HEK293 (cell line): ENCODE data around the gene ANKRD63.
A peak's percentile ranks its signal among the peaks of the same experiment; 100 is the strongest.

Source experiments
- CTCF ChIA-PET: fragments of 350-600 bp; formaldehyde crosslinking; extraction: SDS; loops from one replicate; lab custom pipeline; 2021; ENCODE audit warnings: antibody characterized with exemption; lab: Yijun Ruan, JAX
- POLR2A ChIA-PET: fragments of 300-600 bp; formaldehyde crosslinking; extraction: SDS; loops from one replicate; lab custom pipeline; 2020; ENCODE audit warnings: antibody characterized with exemption, inconsistent platforms; lab: Yijun Ruan, JAX
- H3K27ac ChIP-seq: fragments of 200-500 bp; sonication (Bioruptor generic); 2 replicates; pipeline ENCODE4 v1.5.1; 2014; ENCODE audit warnings: low read depth, low read length, control low read depth, inconsistent platforms; ENCODE audit errors: extremely low read depth
- H3K36me3 ChIP-seq, 2 experiments: fragments of 200-500 bp in 1 of 2; sonication (Bioruptor generic) in 1 of 2; 1 replicate in 1 of 2; 2 replicates in 1 of 2; pipeline ENCODE4 v1.5.1; 2014 to 2017; ENCODE audit warnings: inconsistent platforms in 2 of 2, low read length in 2 of 2; ENCODE audit not compliant: control insufficient read depth in 2 of 2, insufficient read depth in 1 of 2
- H3K4me1 ChIP-seq: fragments of 200-500 bp; sonication (Bioruptor generic); 2 replicates; pipeline ENCODE4 v1.5.1; 2014; ENCODE audit warnings: mild to moderate bottlenecking, low read length, inconsistent platforms; ENCODE audit not compliant: control insufficient read depth, insufficient read depth
- H3K4me3 ChIP-seq: 2 replicates; pipeline ENCODE4 v1.5.1; 2011; ENCODE audit warnings: low read depth, mild to moderate bottlenecking, control low read depth, low read length, moderate library complexity
- H3K9me3 ChIP-seq: fragments of 200-500 bp; sonication (Bioruptor generic); 2 replicates; pipeline ENCODE4 v1.5.1; 2014; ENCODE audit warnings: low read depth, low read length, inconsistent platforms; ENCODE audit not compliant: control insufficient read depth, insufficient read depth
- BCL11B ChIP-seq: fragments of 450-650 bp; formaldehyde crosslinking; IDR thresholded peaks from 2 replicates; pipeline ENCODE4 v1.5.1; 2016; ENCODE audit warnings: low read depth, missing biosample characterization, missing genetic modification characterization
- EGR2 ChIP-seq: fragments of 450-650 bp; formaldehyde crosslinking; IDR thresholded peaks from 2 replicates; pipeline ENCODE4 v1.5.1; 2016; ENCODE audit warnings: low read depth, missing biosample characterization, missing genetic modification characterization
- KLF8 ChIP-seq: fragments of 450-650 bp; formaldehyde crosslinking; IDR thresholded peaks from 2 replicates; pipeline ENCODE4 v1.5.1; 2016; ENCODE audit warnings: missing biosample characterization, missing genetic modification characterization
- RBAK ChIP-seq: fragments of 450-650 bp; formaldehyde crosslinking; IDR thresholded peaks from 2 replicates; pipeline ENCODE4 v1.5.1; 2016; ENCODE audit warnings: missing biosample characterization, missing genetic modification characterization
- SP2 ChIP-seq: fragments of 450-650 bp; formaldehyde crosslinking; IDR thresholded peaks from 2 replicates; pipeline ENCODE4 v1.5.1; 2016; ENCODE audit warnings: missing biosample characterization, missing genetic modification characterization
- SP3 ChIP-seq: fragments of 450-650 bp; formaldehyde crosslinking; IDR thresholded peaks from 2 replicates; pipeline ENCODE4 v1.5.1; 2016; ENCODE audit warnings: missing biosample characterization, missing genetic modification characterization
- SP7 ChIP-seq: fragments of 450-650 bp; formaldehyde crosslinking; IDR thresholded peaks from 2 replicates; pipeline ENCODE4 v1.5.1; 2016; ENCODE audit warnings: missing biosample characterization, missing genetic modification characterization
- WT1 ChIP-seq: fragments of 450-650 bp; formaldehyde crosslinking; IDR thresholded peaks from 2 replicates; pipeline ENCODE4 v1.5.1; 2016; ENCODE audit warnings: missing biosample characterization, missing genetic modification characterization
- ZBTB1 ChIP-seq: fragments of 450-650 bp; formaldehyde crosslinking; IDR thresholded peaks from 2 replicates; pipeline ENCODE4 v1.5.1; 2016; ENCODE audit warnings: missing biosample characterization, missing genetic modification characterization
- ZBTB48 ChIP-seq: fragments of 450-650 bp; formaldehyde crosslinking; IDR thresholded peaks from 2 replicates; pipeline ENCODE4 v1.5.1; 2016; ENCODE audit warnings: missing biosample characterization, missing genetic modification characterization
- ZEB2 ChIP-seq: fragments of 450-650 bp; formaldehyde crosslinking; IDR thresholded peaks from 2 replicates; pipeline ENCODE4 v1.5.1; 2016; ENCODE audit warnings: missing biosample characterization, missing genetic modification characterization
- ZFP37 ChIP-seq: fragments of 450-650 bp; formaldehyde crosslinking; IDR thresholded peaks from 2 replicates; pipeline ENCODE4 v1.5.1; 2016; ENCODE audit warnings: missing biosample characterization, missing genetic modification characterization
- ZNF121 ChIP-seq: fragments of 450-650 bp; formaldehyde crosslinking; IDR thresholded peaks from 2 replicates; pipeline ENCODE4 v1.5.1; 2016; ENCODE audit warnings: missing biosample characterization, missing genetic modification characterization
- ZNF133 ChIP-seq: fragments of 450-650 bp; formaldehyde crosslinking; IDR thresholded peaks from 2 replicates; pipeline ENCODE4 v1.5.1; 2016; ENCODE audit warnings: missing biosample characterization, missing genetic modification characterization
- ZNF211 ChIP-seq: fragments of 450-650 bp; formaldehyde crosslinking; IDR thresholded peaks from 2 replicates; pipeline ENCODE4 v1.5.1; 2016; ENCODE audit warnings: low read depth, missing biosample characterization, missing genetic modification characterization
- ZNF350 ChIP-seq: fragments of 450-650 bp; formaldehyde crosslinking; IDR thresholded peaks from 2 replicates; pipeline ENCODE4 v1.5.0; 2017; ENCODE audit warnings: missing biosample characterization, mild to moderate bottlenecking, missing genetic modification characterization
- ZNF37A ChIP-seq: fragments of 450-650 bp; IDR thresholded peaks from 2 replicates; pipeline ENCODE4 v1.5.1; 2018; ENCODE audit warnings: missing biosample characterization, missing genetic modification characterization
- ZNF404 ChIP-seq: fragments of 450-650 bp; formaldehyde crosslinking; IDR thresholded peaks from 2 replicates; pipeline ENCODE4 v1.5.1; 2017; ENCODE audit warnings: missing biosample characterization, missing genetic modification characterization
- ZNF423 ChIP-seq: fragments of 450-650 bp; formaldehyde crosslinking; IDR thresholded peaks from 2 replicates; pipeline ENCODE4 v1.5.1; 2016; ENCODE audit warnings: missing biosample characterization, missing genetic modification characterization
- ZNF544 ChIP-seq: fragments of 450-650 bp; formaldehyde crosslinking; IDR thresholded peaks from 2 replicates; pipeline ENCODE4 v1.5.0; 2017; ENCODE audit warnings: missing biosample characterization, missing genetic modification characterization
- ZNF548 ChIP-seq: fragments of 450-650 bp; formaldehyde crosslinking; IDR thresholded peaks from 2 replicates; pipeline ENCODE4 v1.5.1; 2016; ENCODE audit warnings: missing biosample characterization, missing genetic modification characterization
- ZNF571 ChIP-seq: fragments of 450-650 bp; formaldehyde crosslinking; IDR thresholded peaks from 2 replicates; pipeline ENCODE4 v1.5.0; 2017; ENCODE audit warnings: missing biosample characterization, missing genetic modification characterization
- ZNF747 ChIP-seq: fragments of 450-650 bp; formaldehyde crosslinking; IDR thresholded peaks from 2 replicates; pipeline ENCODE4 v1.5.1; 2016; ENCODE audit warnings: missing biosample characterization, missing genetic modification characterization
- ZNF792 ChIP-seq: fragments of 450-650 bp; formaldehyde crosslinking; IDR thresholded peaks from 2 replicates; pipeline ENCODE4 v1.5.1; 2016; ENCODE audit warnings: missing biosample characterization, missing genetic modification characterization
- ZSCAN30 ChIP-seq: fragments of 450-650 bp; IDR thresholded peaks from 2 replicates; pipeline ENCODE4 v1.5.1; 2018; ENCODE audit warnings: missing biosample characterization, mild to moderate bottlenecking, missing genetic modification characterization, moderate library complexity
- TF ChIP-seq, protein P1 (sequence below): fragments of 450-650 bp; formaldehyde crosslinking; IDR thresholded peaks from 2 replicates; pipeline ENCODE4 v1.5.1; 2017; ENCODE audit warnings: missing biosample characterization, missing genetic modification characterization
- TF ChIP-seq, protein P2 (sequence below): fragments of 450-650 bp; formaldehyde crosslinking; IDR thresholded peaks from 2 replicates; pipeline ENCODE4 v1.5.1; 2017; ENCODE audit warnings: missing biosample characterization, missing genetic modification characterization
- TF ChIP-seq, protein P3 (sequence below): fragments of 450-650 bp; formaldehyde crosslinking; IDR thresholded peaks from 2 replicates; pipeline ENCODE4 v1.5.1; 2016; ENCODE audit warnings: missing biosample characterization, missing genetic modification characterization
- TF ChIP-seq, protein P4 (sequence below): fragments of 450-650 bp; formaldehyde crosslinking; IDR thresholded peaks from 2 replicates; pipeline ENCODE4 v1.5.1; 2016; ENCODE audit warnings: missing biosample characterization, missing genetic modification characterization
- TF ChIP-seq, protein P5 (sequence below): fragments of 450-650 bp; formaldehyde crosslinking; IDR thresholded peaks from 2 replicates; pipeline ENCODE4 v1.5.1; 2016; ENCODE audit warnings: missing biosample characterization, missing genetic modification characterization
- TF ChIP-seq, protein P6 (sequence below): fragments of 450-650 bp; formaldehyde crosslinking; IDR thresholded peaks from 2 replicates; pipeline ENCODE4 v1.5.1; 2017; ENCODE audit warnings: missing biosample characterization, missing genetic modification characterization

The ANKRD63 gene

DNA sequence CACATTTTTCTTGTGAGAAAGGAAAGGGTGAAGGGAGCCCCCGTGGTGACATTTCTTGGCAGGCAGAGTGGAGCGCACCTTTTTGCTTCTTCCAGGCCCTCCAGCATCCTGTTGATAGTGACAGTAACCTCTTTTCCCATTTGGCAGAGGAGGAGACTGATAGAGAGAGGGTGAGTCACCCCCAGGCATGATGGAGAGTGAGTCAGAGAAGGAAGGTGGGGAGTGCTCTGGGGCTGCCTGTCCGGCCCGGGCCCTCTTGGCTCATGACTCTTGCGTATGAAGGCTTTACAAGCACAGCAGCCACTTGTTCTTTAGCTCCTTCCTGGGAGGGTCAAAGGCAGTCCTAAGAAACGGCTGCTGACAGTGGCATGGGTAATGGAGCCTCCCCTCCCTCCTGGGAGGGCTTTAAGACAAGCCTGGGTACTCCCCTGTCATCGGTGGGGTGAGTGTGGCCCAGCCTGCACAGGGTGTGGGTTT is 16.0 kb downstream of the ANKRD63 start:
- Histone ChIP-seq H3K4me1 (peaks cover 22% of the 10 kb centered on the region), H3K27ac (no peak overlapping the region; the same call in 1 of the 2 replicates), H3K36me3 (no peaks in the 10 kb centered on the region), H3K9me3 (no peaks in the 10 kb centered on the region), H3K4me3 (no peak overlapping the region)
- ChIA-PET CTCF (interaction anchor here (0.7 to 10.0 kb wide), 4 partner anchors 10 to 72 kb away, joined by 3 to 210 read pairs (median 6); no protein-coding TSS in a partner anchor), POLR2A (no interaction called here)
- TF ChIP-seq ZBTB1 (tag by site-specific recombination) (no peak), ZNF37A (tag by site-specific recombination) (no peak), ZNF747 (tag by site-specific recombination) (no peak), ZNF211 (no peak), ZFP37 (tag by site-specific recombination) (no peak), ZNF544 (no peak), ZNF404 (tag by site-specific recombination) (no peak), ZBTB48 (tag by site-specific recombination) (no peak), SP3 (tag by site-specific recombination) (peak; percentile 15; the same call in 1 of the 2 replicates), KLF8 (tag by site-specific recombination) (0 out of 2 replicates have a peak, but pooled peaks have one; percentile 41), SP7 (tag by site-specific recombination) (peak; percentile 76), SP2 (tag by site-specific recombination) (peak; percentile 51), WT1 (tag by site-specific recombination) (peak; percentile 60), ZNF571 (tag by site-specific recombination) (no peak), ZNF548 (tag by site-specific recombination) (no peak), ZNF792 (tag by site-specific recombination) (no peak), EGR2 (tag by site-specific recombination) (no peak), ZNF121 (tag by site-specific recombination) (no peak), ZNF423 (tag by site-specific recombination) (no peak), ZEB2 (tag by site-specific recombination) (peak; percentile 76), ZNF350 (tag by site-specific recombination) (no peak), BCL11B (tag by site-specific recombination) (no peak), RBAK (tag by site-specific recombination) (no peak), ZSCAN30 (tag by site-specific recombination) (0 out of 2 replicates have a peak, but pooled peaks have one; percentile 32), ZNF133 (no peak)
- TF ChIP-seq, protein P1, sequence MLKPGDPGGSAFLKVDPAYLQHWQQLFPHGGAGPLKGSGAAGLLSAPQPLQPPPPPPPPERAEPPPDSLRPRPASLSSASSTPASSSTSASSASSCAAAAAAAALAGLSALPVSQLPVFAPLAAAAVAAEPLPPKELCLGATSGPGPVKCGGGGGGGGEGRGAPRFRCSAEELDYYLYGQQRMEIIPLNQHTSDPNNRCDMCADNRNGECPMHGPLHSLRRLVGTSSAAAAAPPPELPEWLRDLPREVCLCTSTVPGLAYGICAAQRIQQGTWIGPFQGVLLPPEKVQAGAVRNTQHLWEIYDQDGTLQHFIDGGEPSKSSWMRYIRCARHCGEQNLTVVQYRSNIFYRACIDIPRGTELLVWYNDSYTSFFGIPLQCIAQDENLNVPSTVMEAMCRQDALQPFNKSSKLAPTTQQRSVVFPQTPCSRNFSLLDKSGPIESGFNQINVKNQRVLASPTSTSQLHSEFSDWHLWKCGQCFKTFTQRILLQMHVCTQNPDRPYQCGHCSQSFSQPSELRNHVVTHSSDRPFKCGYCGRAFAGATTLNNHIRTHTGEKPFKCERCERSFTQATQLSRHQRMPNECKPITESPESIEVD: no peak
- TF ChIP-seq, protein P2, sequence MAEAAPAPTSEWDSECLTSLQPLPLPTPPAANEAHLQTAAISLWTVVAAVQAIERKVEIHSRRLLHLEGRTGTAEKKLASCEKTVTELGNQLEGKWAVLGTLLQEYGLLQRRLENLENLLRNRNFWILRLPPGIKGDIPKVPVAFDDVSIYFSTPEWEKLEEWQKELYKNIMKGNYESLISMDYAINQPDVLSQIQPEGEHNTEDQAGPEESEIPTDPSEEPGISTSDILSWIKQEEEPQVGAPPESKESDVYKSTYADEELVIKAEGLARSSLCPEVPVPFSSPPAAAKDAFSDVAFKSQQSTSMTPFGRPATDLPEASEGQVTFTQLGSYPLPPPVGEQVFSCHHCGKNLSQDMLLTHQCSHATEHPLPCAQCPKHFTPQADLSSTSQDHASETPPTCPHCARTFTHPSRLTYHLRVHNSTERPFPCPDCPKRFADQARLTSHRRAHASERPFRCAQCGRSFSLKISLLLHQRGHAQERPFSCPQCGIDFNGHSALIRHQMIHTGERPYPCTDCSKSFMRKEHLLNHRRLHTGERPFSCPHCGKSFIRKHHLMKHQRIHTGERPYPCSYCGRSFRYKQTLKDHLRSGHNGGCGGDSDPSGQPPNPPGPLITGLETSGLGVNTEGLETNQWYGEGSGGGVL (tag by site-specific recombination): 0 out of 2 replicates have a peak, but pooled peaks have one; percentile 9
- TF ChIP-seq, protein P3, sequence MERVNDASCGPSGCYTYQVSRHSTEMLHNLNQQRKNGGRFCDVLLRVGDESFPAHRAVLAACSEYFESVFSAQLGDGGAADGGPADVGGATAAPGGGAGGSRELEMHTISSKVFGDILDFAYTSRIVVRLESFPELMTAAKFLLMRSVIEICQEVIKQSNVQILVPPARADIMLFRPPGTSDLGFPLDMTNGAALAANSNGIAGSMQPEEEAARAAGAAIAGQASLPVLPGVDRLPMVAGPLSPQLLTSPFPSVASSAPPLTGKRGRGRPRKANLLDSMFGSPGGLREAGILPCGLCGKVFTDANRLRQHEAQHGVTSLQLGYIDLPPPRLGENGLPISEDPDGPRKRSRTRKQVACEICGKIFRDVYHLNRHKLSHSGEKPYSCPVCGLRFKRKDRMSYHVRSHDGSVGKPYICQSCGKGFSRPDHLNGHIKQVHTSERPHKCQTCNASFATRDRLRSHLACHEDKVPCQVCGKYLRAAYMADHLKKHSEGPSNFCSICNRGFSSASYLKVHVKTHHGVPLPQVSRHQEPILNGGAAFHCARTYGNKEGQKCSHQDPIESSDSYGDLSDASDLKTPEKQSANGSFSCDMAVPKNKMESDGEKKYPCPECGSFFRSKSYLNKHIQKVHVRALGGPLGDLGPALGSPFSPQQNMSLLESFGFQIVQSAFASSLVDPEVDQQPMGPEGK (tag by site-specific recombination): peak; percentile 80
- TF ChIP-seq, protein P4, sequence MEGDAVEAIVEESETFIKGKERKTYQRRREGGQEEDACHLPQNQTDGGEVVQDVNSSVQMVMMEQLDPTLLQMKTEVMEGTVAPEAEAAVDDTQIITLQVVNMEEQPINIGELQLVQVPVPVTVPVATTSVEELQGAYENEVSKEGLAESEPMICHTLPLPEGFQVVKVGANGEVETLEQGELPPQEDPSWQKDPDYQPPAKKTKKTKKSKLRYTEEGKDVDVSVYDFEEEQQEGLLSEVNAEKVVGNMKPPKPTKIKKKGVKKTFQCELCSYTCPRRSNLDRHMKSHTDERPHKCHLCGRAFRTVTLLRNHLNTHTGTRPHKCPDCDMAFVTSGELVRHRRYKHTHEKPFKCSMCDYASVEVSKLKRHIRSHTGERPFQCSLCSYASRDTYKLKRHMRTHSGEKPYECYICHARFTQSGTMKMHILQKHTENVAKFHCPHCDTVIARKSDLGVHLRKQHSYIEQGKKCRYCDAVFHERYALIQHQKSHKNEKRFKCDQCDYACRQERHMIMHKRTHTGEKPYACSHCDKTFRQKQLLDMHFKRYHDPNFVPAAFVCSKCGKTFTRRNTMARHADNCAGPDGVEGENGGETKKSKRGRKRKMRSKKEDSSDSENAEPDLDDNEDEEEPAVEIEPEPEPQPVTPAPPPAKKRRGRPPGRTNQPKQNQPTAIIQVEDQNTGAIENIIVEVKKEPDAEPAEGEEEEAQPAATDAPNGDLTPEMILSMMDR (tag by site-specific recombination): no peak
- TF ChIP-seq, protein P5, sequence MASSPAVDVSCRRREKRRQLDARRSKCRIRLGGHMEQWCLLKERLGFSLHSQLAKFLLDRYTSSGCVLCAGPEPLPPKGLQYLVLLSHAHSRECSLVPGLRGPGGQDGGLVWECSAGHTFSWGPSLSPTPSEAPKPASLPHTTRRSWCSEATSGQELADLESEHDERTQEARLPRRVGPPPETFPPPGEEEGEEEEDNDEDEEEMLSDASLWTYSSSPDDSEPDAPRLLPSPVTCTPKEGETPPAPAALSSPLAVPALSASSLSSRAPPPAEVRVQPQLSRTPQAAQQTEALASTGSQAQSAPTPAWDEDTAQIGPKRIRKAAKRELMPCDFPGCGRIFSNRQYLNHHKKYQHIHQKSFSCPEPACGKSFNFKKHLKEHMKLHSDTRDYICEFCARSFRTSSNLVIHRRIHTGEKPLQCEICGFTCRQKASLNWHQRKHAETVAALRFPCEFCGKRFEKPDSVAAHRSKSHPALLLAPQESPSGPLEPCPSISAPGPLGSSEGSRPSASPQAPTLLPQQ (tag by site-specific recombination): 0 out of 2 replicates have a peak, but pooled peaks have one; percentile 38
- TF ChIP-seq, protein P6, sequence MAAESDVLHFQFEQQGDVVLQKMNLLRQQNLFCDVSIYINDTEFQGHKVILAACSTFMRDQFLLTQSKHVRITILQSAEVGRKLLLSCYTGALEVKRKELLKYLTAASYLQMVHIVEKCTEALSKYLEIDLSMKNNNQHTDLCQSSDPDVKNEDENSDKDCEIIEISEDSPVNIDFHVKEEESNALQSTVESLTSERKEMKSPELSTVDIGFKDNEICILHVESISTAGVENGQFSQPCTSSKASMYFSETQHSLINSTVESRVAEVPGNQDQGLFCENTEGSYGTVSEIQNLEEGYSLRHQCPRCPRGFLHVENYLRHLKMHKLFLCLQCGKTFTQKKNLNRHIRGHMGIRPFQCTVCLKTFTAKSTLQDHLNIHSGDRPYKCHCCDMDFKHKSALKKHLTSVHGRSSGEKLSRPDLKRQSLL (tag by site-specific recombination): peak; percentile 75; the same call in 1 of the 2 replicates
